Measurements from ENCODE around the gene PPP1R9B. TPM values are rescaled to one million over a fixed set of nuclear protein-coding genes. Genes with fewer than 3 reads are reported as not detected.

PPP1R9B gene
- total RNA-seq, 2 donors from 2014 or later = 36.2 to 79.7 TPM

DNA sequence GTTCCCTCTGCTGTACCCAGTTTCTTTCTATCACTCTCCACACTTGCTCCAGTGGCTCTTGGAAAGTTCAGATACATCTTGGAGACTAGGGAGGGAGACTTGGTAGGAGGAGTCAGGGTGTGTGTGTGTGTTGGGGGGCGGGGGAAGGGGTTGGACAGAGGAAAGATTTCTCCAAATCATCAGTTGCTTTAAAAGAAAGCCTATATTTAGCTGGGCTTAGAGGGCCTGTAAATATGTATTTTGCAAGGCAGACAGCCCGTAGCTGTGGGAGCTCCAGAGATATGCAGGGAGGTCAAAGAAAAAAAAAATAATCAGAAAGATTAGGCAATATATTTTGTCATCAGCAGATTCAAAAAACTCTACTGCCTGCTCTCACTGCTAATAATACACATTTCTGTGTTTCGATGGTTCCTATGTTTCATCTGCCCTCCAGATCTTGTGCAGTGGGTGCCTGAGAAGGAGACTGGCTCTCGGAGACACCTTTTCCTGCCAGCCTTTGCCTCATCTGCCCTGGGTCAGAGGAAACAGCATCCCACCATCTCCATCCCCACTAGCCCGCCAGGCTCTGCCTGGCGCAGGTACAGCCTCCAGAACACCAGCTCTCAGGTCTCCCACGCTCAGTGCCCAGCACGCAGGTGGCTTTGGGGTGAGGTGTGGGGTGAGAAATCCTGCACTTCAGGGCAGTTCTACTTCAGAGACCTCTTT lies 4.8 kb upstream of the PPP1R9B start:
- no peaks in the 10 kb centered on the region for H3K27me3 ChIP-seq (replicated peaks; ENCODE audit: insufficient read depth)
- peak overlapping the region in 1 of 2 donors; percentile 25 for H3K27ac ChIP-seq
- WGBS = 73% methylated on average over 8 of the region's 8 CpGs
- DNase-seq (ENCODE audit: low spot score) = no peak
- TF ChIP-seq POLR2A (IDR thresholded peaks at IDR 0.05) = no peak
- TF ChIP-seq CTCF (IDR thresholded peaks at IDR 0.05) = no peak
- no peak for TF ChIP-seq POLR2AphosphoS5 (IDR thresholded peaks at IDR 0.05)
- intact Hi-C loops (cut with DNase I) = loop anchor here (10.0 kb wide), 1 partner anchor 60 kb away; the partner anchor contains the start of gene PDK2
- H3K36me3 ChIP-seq = no peaks in the 10 kb centered on the region
- no peak overlapping the region for H3K4me3 ChIP-seq
- H3K4me1 ChIP-seq (replicated peaks) = peaks cover 5% of the 10 kb centered on the region
- no peaks in the 10 kb centered on the region for H3K9me3 ChIP-seq

DNA sequence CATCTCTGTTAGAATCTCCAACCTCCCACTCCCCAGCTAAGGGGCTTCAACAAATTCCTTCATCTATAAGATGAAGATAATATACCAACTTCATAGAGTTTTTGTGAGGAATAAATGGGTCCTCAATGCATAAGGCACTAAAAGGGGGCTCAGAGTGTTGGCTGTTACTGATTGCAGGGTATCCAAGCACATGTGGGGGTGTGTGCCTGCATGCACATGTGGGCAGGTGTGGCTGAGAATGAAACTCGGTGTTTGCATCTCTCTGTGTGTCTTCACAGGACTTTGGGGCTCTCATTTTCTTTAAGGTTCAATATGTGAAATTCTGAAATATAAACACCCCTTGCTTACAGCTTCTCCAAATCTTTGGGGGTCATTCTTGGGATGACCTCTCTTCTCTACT lies 4.1 kb upstream of the PPP1R9B start:
- 21% methylated on average over 1 of the region's 1 CpG for WGBS
- peaks cover 5% of the 10 kb centered on the region for H3K4me1 ChIP-seq (replicated peaks)
- H3K36me3 ChIP-seq = no peaks in the 10 kb centered on the region
- intact Hi-C loops (cut with DNase I) = loop anchor here (5.0 to 10.0 kb wide), 2 partner anchors 37 to 60 kb away; partner anchors contain the start of gene PDK2
- no peaks in the 10 kb centered on the region for H3K9me3 ChIP-seq
- H3K27me3 ChIP-seq (replicated peaks; ENCODE audit: insufficient read depth) = no peaks in the 10 kb centered on the region
- TF ChIP-seq POLR2A (IDR thresholded peaks at IDR 0.05) = no peak
- H3K4me3 ChIP-seq = no peak overlapping the region
- H3K27ac ChIP-seq = peak overlapping the region; percentile 7 to 77
- DNase-seq (ENCODE audit: low spot score) = no peak

DNA sequence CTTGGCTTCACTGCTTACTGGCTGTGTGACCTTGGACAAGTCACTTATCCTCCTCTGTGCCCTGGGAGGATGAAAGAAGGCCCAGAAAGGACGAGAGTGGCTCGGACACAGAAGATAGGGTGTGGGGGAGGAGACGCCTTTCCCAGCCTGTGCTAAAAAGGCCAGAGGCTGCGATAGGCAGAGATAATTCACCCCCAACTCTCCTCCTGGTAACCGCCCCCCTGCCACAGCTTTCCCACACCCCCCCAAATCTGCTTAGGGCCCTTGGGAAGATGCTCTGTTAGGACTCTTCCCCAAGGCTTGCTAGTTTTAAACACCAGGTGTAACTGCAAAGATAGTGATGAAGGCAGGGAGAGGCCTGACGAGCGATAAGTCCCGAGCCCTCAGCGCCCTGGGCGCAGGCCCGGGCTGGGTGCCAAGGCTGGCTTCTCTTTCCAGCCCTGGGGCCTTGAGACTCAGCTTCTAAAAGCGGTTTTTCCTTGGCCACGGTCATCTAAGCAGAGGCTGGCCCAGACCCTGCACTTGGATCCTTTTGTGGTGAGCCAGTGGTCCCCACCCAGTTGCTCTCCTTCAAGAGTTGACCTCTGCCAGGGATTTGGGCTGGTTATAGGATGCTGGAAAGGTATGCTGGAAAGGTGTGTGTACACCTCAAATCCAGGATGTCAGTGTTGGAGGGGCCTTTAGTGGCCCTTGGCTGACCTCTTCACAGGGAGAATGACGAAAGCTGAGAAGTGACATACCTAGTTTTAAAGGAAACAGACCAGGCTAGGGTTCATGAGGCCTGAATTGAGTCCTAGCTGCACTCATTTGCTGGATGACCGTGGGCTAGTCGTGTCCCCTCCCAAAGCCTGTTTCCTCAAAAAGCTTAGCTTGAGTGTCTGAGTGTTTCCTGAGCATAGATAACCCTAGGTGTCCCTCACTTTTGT lies 3.4 kb upstream of the PPP1R9B start:
- no peaks in the 10 kb centered on the region for H3K9me3 ChIP-seq
- no peaks in the 10 kb centered on the region for H3K36me3 ChIP-seq
- peak overlapping the region; percentile 24 to 77 for H3K27ac ChIP-seq
- DNase-seq (ENCODE audit: low spot score) = peak; percentile 47
- H3K4me3 ChIP-seq = no peak overlapping the region
- intact Hi-C loops (cut with DNase I) = loop anchor here (5.0 to 10.0 kb wide), 2 partner anchors 37 to 59 kb away; partner anchors contain the start of gene PDK2
- 41% methylated on average over 16 of the region's 16 CpGs for WGBS
- TF ChIP-seq POLR2A (IDR thresholded peaks at IDR 0.05) (no peak), CTCF (IDR thresholded peaks at IDR 0.05) (no peak), POLR2AphosphoS5 (IDR thresholded peaks at IDR 0.05) (peak; percentile 75)
- H3K27me3 ChIP-seq (replicated peaks; ENCODE audit: insufficient read depth) = no peaks in the 10 kb centered on the region
- H3K4me1 ChIP-seq (replicated peaks) = peaks cover 5% of the 10 kb centered on the region

DNA sequence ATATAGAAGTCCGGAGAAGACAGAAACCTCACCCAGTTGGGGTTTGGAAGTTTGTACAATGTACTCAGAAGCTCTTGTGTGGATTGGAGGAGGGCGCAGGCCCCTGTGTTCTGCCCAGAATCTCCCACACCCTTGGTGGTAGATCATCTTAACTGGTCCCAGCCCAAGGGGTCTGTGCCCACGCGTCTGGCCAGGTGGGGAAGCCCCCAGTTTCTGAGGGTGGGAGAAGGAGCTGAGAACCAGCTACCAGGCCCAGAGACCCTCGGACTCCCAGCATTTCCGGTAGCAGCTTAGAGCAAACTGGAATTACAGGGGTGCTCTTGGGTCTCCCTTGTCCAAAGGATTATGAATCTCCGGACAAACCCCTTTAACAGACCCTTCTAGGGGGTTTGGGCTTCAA lies 2.3 kb upstream of the PPP1R9B start:
- no peak overlapping the region for H3K4me3 ChIP-seq
- peaks cover 17% of the 10 kb centered on the region for H3K4me1 ChIP-seq (replicated peaks)
- no peak for DNase-seq (ENCODE audit: low spot score)
- H3K27ac ChIP-seq = peak overlapping the region; percentile 77 to 90
- TF ChIP-seq POLR2A (IDR thresholded peaks at IDR 0.05) = no peak
- intact Hi-C loops (cut with DNase I) = loop anchor here (5.0 to 10.0 kb wide), 2 partner anchors 35 to 58 kb away; partner anchors contain the start of gene PDK2
- 78% methylated on average over 7 of the region's 7 CpGs for WGBS
- H3K36me3 ChIP-seq = no peaks in the 10 kb centered on the region
- H3K9me3 ChIP-seq = no peaks in the 10 kb centered on the region
- no peaks in the 10 kb centered on the region for H3K27me3 ChIP-seq (replicated peaks; ENCODE audit: insufficient read depth)

DNA sequence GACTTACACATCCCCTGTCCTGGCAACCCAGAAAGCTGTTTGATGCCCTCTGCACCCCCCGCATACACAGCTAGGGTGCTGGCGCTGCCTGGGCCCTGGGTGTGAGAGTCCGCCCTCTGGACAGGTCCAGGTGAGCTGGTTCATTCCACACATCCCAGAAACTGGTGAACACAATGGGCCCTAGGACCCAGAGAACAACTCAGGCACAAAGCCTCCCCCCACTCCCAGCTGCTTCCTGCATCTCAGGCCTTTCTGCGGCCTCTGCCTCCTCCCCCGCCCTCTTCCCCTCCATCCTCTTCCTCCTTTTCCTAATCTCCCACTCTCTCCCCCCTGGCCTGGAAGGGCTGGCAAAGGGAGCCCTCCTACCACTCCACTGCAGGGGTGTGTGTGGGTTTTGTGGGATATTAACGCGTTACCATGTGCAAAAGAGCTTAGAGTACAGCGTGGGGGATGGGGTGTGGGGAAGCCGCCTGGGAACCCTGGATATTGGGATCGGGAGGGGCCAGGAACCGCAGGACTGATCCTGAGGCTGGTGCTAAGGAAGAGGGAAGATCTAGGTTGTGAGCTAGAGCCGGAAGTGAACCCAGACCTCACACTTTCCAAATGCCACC lies 1.6 kb upstream of the PPP1R9B start:
- peak; percentile 91 for DNase-seq (ENCODE audit: low spot score)
- 3% methylated on average over 12 of the region's 12 CpGs for WGBS
- Histone ChIP-seq H3K36me3 (no peaks in the 10 kb centered on the region), H3K4me1 (replicated peaks) (peaks cover 19% of the 10 kb centered on the region), H3K27ac (peak overlapping the region; percentile 77 to 90), H3K4me3 (peak overlapping the region; percentile 69 to 86), H3K27me3 (replicated peaks; ENCODE audit: insufficient read depth) (no peaks in the 10 kb centered on the region), H3K9me3 (no peaks in the 10 kb centered on the region)
- TF ChIP-seq CTCF (IDR thresholded peaks at IDR 0.05) = peak in 2 of 4 experiments; percentile 18 to 41
- TF ChIP-seq POLR2AphosphoS5 (IDR thresholded peaks at IDR 0.05) = peak; percentile 77
- TF ChIP-seq POLR2A (IDR thresholded peaks at IDR 0.05) = peak; percentile 31
- intact Hi-C loops (cut with DNase I) = loop anchor here (5.0 to 10.0 kb wide), 2 partner anchors 35 to 57 kb away; partner anchors contain the start of gene PDK2

Data from prostate gland (tissue), 2 donors.